GM12875 (cell line): ENCODE data around the gene THOC2.

ENCODE experiments used
- H3K4me3 ChIP-seq: one replicate; pipeline ENCODE4 v1.5.1; 2011; ENCODE audit warnings: low read depth, low read length, control low read depth
- TF ChIP-seq, protein P1 (sequence below): IDR thresholded peaks from 2 replicates; pipeline ENCODE4 v1.5.1; 2011; ENCODE audit warnings: low read depth, mild to moderate bottlenecking, control low read depth, inconsistent platforms, low read length, moderate library complexity, borderline replicate concordance; ENCODE audit not compliant: insufficient read depth

THOC2 gene

GRCh38 chrX:123610915-123611314 is 121.9 kb downstream of the THOC2 start:
- no peak overlapping the region for H3K4me3 ChIP-seq
- TF ChIP-seq, protein P1, sequence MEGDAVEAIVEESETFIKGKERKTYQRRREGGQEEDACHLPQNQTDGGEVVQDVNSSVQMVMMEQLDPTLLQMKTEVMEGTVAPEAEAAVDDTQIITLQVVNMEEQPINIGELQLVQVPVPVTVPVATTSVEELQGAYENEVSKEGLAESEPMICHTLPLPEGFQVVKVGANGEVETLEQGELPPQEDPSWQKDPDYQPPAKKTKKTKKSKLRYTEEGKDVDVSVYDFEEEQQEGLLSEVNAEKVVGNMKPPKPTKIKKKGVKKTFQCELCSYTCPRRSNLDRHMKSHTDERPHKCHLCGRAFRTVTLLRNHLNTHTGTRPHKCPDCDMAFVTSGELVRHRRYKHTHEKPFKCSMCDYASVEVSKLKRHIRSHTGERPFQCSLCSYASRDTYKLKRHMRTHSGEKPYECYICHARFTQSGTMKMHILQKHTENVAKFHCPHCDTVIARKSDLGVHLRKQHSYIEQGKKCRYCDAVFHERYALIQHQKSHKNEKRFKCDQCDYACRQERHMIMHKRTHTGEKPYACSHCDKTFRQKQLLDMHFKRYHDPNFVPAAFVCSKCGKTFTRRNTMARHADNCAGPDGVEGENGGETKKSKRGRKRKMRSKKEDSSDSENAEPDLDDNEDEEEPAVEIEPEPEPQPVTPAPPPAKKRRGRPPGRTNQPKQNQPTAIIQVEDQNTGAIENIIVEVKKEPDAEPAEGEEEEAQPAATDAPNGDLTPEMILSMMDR = no peak

DNA sequence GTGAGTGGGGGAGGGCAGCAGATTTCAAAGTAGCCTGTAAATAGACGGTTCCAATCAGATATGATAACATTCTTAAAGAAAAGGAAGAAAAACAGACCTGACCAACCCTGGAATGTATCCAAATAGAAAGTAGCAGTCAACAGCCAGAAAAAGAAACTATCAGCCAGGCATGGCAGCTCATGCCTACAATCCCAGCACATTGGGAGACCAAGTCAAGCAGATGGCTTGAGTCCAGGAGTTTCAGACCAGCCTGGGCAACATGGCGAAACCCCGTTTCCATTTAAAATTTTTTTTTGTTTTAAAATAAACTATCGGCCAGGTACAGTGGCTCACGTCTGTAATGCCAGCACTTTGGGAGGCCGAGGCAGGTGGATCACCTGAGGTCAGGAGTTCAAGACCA is 125.0 kb downstream of the THOC2 start:
- TF ChIP-seq, protein P1 = no peak
- H3K4me3 ChIP-seq = no peak overlapping the region

GRCh38 chrX:123607270-123607669 is 125.6 kb downstream of the THOC2 start:
- H3K4me3 ChIP-seq = no peak overlapping the region
- TF ChIP-seq, protein P1 = no peak

- H3K4me3 ChIP-seq = no peak overlapping the region
- TF ChIP-seq, protein P1 = no peak
These were observed 129.4 kb downstream of the THOC2 start for GRCh38 chrX:123603491-123603890.

GRCh38 chrX:123601437-123601836 is 131.4 kb downstream of the THOC2 start:
- H3K4me3 ChIP-seq = no peak overlapping the region
- TF ChIP-seq, protein P1 = no peak

- TF ChIP-seq, protein P1 = no peak
These were observed 132.7 kb downstream of the THOC2 start for GRCh38 chrX:123600181-123600580.

DNA sequence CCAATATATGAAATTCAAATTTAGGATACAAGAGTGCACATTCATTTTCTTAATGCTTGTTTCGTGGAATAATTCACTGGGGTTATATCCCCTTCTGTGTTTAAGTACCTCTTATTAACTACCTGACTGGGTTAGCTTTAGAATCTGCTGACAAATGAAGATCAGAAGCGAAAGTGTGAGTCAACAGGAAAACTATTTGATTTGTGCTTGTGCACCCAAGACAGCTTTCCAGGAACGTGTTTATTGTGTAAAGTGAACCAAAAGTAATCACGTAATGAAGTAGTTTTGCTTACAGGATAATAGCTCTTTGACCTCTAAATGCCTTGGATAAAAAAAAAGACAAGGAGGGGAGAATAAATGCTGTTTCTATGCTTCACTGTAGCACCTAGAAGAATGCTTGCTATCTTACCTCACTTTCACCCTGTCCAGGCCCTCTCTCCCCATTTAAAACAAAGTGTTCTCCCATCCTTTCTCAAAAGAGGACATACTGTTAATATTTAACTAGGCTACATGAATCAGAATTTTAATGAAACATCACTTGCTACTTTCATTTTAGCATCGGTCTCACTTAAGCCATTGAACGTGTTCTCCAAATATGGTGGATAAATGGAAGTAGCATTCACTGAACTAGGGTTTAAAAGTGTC is 141.9 kb downstream of the THOC2 start:
- TF ChIP-seq, protein P1 = no peak
- no peak overlapping the region for H3K4me3 ChIP-seq

More at GRCh38 chrX:123600181-123600580, 132.7 kb downstream of the THOC2 start:
- no peak overlapping the region for H3K4me3 ChIP-seq
